LNCAP (cell line): ENCODE measurements around the gene TUT4.

Source experiments
- CTCF ChIP-seq: fragments of 450-650 bp; IDR thresholded peaks from 2 replicates; pipeline ENCODE4 v1.5.1; 2017; ENCODE audit warnings: mild to moderate bottlenecking

Gene TUT4

GRCh38 chr1:52569449-52570210 is 16.7 kb upstream of the TUT4 start:
- TF ChIP-seq CTCF: no peak

- TF ChIP-seq CTCF: no peak
Measured at GRCh38 chr1:52567943-52568342, 15.1 kb upstream of the TUT4 start.

GRCh38 chr1:52562766-52563165 is 9.9 kb upstream of the TUT4 start:
- TF ChIP-seq CTCF: no peak

- no peak for TF ChIP-seq CTCF
Measured at GRCh38 chr1:52559875-52560274, 7.0 kb upstream of the TUT4 start.

- TF ChIP-seq CTCF: no peak
Measured at GRCh38 chr1:52558941-52559340, 6.0 kb upstream of the TUT4 start.

- TF ChIP-seq CTCF: no peak
Measured at GRCh38 chr1:52556641-52557360, 3.9 kb upstream of the TUT4 start.

GRCh38 chr1:52554756-52555155 is 1.9 kb upstream of the TUT4 start:
- TF ChIP-seq CTCF: no peak
